Right lobe of liver (tissue), 4 donors: ENCODE results near the gene GRM8.

Source experiments
- CTCF ChIP-seq, 4 donors: fragments of 200-600 bp in 3 of 4; fragments of 450-650 bp in 1 of 4; IDR thresholded peaks; one replicate each; pipeline versions ENCODE4 v1.5.1 to v1.8.0; 2016 to 2022; ENCODE audit warnings: antibody characterized with exemption in 4 of 4, mild to moderate bottlenecking in 2 of 4
- POLR2A ChIP-seq: fragments of 450-650 bp; IDR thresholded peaks from one replicate; pipeline ENCODE4 v1.6.1; 2017; ENCODE audit warnings: antibody characterized with exemption, mild to moderate bottlenecking
- donor health status: DM: no; HTN: no; CAD: no.
- donor health status: DM: no; HTN: no; CAD: no.
- donor health status: DM: no; HTN: yes; CAD: no.

- TF ChIP-seq POLR2A, result no peak
- TF ChIP-seq CTCF (IDR thresholded peaks at IDR 0.05), result no peak
These were observed 850.8 kb downstream of the GRM8 start for GRCh38 chr7:126401918-126402317.
